GM19395 (cell line): ENCODE measurements around the gene CALY.
"Not testable (repeated sequence)": the region's sequence is repeated elsewhere in the genome, so short reads cannot be mapped to it uniquely, and the experiment has no call there.

Experiments used
- ATAC-seq: cut with Tn5 transposase; IDR thresholded peaks from one replicate; pipeline ENCODE4 v1.9.1; 2021; ENCODE audit warnings: mild to moderate bottlenecking, moderate library complexity; ENCODE audit not compliant: unreplicated experiment

The CALY gene

GRCh38 chr10:133332936-133333699 is 3.6 kb downstream of the CALY start:
- no peak for ATAC-seq

- ATAC-seq: peak; percentile 85
These were observed 7.0 kb downstream of the CALY start for GRCh38 chr10:133329491-133330202.

- no peak for ATAC-seq
These were observed 8.0 kb downstream of the CALY start for GRCh38 chr10:133328358-133329343.

- no peak for ATAC-seq
These were observed 8.9 kb downstream of the CALY start for GRCh38 chr10:133327651-133328357.

- ATAC-seq: no peak
These were observed 9.7 kb downstream of the CALY start for GRCh38 chr10:133326745-133327650.

- ATAC-seq: no peak
These were observed 10.5 kb downstream of the CALY start for GRCh38 chr10:133326223-133326551.

- ATAC-seq: no peak
These were observed 11.1 kb downstream of the CALY start for GRCh38 chr10:133325440-133326222.

GRCh38 chr10:133324857-133325260 is 11.8 kb downstream of the CALY start:
- no peak for ATAC-seq

GRCh38 chr10:133324198-133324792 is 12.4 kb downstream of the CALY start:
- no peak for ATAC-seq

GRCh38 chr10:133322064-133322709 is 14.5 kb downstream of the CALY start:
- ATAC-seq: not testable (repeated sequence)

GRCh38 chr10:133320852-133321422 is 15.8 kb downstream of the CALY start:
- not testable (repeated sequence) for ATAC-seq

- ATAC-seq: no peak
These were observed 18.1 kb downstream of the CALY start for GRCh38 chr10:133318494-133319127.

GRCh38 chr10:133316732-133317131 is 20.0 kb downstream of the CALY start:
- ATAC-seq: no peak

- no peak for ATAC-seq
These were observed 20.4 kb downstream of the CALY start for GRCh38 chr10:133316266-133316665.

GRCh38 chr10:133315847-133316246 is 20.8 kb downstream of the CALY start:
- ATAC-seq: no peak

- ATAC-seq: no peak
These were observed 21.8 kb downstream of the CALY start for GRCh38 chr10:133314911-133315310.

- no peak for ATAC-seq
These were observed 23.5 kb downstream of the CALY start for GRCh38 chr10:133313192-133313591.
